AG09319 (cell line): ENCODE results near the gene UBE2F.
A peak's percentile ranks its signal among the peaks of the same experiment; 100 is the strongest.
"Not testable (repeated sequence)": the region's sequence is repeated elsewhere in the genome, so short reads cannot be mapped to it uniquely, and the experiment has no call there.

Experiments used
- DNase-seq: peaks from one replicate; pipeline ENCODE4 v3.0.0-alpha.2; 2010; ENCODE audit warnings: low read depth; ENCODE audit errors: extremely low read depth
- TF ChIP-seq, protein P1 (sequence below): IDR thresholded peaks from 2 replicates; pipeline ENCODE4 v1.5.1; 2011; ENCODE audit warnings: low read depth, mild to moderate bottlenecking, inconsistent platforms, low read length, moderate library complexity

The UBE2F gene

DNA sequence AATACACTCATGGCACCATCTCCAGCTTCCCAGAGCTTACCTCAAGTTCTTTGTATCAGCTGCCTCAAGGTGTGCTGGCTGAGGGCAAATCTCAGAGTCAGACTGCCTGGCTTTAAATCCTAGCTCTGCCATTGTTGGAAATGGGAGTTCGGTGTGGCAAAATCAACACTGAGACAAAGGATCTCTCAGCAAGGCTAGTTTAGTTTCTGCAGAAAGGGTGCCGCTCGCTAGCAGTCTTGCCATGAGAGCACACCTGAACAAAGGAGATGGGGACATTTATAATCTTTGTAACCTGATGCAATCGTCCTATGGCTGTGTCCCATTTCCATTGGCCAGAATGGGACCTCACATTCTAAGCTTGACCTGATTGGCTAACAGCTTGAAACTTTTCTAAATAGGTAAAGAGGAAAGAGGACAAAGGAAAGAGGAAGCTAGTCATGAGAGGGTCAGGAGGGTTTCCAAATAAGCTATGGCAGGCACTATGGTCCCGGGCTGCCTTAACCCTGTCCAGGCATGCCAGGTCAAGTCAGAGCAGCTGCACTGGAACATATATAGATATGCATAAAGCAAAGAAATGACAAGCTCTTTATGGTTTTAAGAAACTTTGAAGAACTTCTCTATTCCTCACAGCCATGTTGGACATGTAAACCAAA lies 4.3 kb upstream of the UBE2F start:
- DNase-seq: no peak
- TF ChIP-seq, protein P1, sequence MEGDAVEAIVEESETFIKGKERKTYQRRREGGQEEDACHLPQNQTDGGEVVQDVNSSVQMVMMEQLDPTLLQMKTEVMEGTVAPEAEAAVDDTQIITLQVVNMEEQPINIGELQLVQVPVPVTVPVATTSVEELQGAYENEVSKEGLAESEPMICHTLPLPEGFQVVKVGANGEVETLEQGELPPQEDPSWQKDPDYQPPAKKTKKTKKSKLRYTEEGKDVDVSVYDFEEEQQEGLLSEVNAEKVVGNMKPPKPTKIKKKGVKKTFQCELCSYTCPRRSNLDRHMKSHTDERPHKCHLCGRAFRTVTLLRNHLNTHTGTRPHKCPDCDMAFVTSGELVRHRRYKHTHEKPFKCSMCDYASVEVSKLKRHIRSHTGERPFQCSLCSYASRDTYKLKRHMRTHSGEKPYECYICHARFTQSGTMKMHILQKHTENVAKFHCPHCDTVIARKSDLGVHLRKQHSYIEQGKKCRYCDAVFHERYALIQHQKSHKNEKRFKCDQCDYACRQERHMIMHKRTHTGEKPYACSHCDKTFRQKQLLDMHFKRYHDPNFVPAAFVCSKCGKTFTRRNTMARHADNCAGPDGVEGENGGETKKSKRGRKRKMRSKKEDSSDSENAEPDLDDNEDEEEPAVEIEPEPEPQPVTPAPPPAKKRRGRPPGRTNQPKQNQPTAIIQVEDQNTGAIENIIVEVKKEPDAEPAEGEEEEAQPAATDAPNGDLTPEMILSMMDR: no peak

DNA sequence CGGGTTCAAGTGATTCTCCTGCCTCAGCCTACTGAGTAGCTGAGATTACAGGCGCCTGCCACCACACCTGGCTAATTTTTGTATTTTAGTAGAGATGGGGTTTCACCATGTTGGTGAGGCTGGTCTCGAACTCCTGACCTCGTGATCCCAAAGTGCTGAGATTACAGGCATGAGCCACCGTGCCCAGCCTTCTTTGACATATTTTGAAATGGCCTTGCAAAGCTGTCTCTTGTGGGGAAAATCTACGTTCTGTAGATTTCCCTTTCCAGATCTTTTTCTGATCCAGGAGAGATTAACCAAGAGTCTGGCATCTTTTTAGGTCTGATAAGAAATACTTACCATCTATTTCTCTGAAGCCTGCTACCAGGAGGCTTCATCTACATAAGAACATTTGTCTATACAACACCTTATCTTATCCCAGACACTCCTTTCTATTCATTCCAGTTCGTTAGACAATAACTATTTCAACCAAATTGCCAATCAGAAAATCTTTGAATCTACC lies 3.3 kb upstream of the UBE2F start:
- not testable (repeated sequence) for DNase-seq

DNA sequence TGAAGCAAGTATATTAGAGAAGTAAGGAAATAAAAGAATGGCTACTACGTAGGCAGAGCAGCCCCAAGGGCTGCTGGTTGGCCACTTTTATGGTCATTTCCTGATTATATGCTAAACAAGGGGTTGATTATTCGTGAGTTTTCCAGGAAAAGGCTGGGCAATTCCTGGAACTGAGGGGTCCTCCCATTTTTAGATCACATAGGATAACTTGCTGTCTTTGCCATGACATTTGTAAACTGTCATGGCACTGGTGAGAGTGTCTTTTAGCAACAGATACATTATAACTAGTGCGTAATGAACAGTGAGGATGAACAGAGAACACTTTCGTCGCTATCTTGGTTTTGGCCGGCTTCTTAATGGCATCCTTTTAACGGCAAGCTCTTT lies 2.6 kb upstream of the UBE2F start:
- TF ChIP-seq, protein P1: no peak
- DNase-seq: no peak

DNA sequence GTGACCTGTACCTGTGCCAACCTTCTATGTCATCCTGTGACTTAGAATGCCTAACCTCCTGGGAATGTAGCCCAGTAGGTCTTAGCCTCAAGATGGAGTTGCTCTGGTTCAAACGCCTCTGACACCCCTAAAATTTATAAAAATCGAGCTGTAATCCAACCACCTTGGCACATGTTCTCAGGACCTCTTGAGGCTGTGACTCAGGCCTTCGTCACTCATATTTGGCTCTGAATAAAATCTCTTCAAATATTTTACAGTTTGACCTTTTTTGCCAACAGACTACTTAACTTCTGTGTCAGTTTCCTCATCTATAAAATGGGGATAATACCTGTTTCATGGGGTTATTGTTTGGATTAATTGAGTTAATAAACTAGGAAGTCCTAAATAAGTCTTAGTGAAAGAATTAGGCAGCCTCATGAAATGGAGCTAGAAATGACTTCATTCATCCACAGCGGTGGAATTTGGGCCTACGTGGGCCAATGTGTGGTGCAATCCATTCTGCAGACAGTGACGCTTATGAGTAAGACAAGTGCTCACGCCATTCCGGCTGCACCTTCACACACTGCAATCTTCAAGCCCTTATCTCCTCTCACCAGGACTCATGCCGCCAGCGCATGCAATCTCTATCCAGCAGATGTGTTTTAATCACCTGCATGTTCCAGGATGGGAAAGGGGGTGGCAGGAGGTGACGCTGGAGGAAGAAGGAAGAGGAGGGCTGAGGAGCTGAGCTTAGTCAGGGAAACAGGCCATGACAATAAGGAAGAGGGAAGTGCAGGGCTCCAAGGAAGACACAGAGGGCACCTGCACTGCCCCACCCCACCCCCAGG lies 2.0 kb upstream of the UBE2F start:
- TF ChIP-seq, protein P1: no peak
- DNase-seq: no peak

DNA sequence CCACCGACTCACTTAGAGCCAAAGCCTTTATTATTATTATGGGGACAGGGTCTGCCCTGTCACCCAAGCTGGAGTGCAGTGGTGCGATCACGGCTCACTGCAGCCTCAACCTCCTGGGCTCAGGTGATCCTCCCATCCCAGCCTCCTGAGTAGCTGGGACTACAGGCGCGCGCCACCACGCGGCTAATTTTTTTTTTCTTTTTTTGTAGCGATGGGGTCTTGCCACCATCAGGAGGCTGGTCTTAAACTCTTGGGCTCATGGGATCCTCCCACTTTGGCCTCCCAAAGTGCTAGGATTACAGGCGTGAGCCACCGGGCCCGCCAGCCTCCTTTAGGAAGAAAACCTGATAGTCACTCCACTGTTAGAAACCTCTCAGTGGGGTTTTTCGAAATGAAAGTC lies 970 bp upstream of the UBE2F start:
- DNase-seq: not testable (repeated sequence)

DNA sequence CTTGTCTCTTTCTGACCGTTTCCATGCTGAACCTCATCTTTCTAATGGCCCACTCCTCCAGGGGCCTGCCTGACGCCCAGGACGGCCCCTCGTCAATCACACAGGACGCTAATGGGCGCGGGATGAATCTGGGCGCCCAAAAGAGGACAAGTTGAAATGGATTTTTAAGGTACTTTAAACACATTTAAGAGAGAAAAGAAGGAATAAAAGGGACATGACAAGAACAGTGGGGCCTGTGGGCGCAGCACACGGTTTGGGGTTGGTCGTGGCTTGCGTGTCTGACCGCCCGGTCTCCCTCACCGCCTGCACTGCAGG lies 607 bp upstream of the UBE2F start:
- TF ChIP-seq, protein P1: no peak
- DNase-seq: no peak

DNA sequence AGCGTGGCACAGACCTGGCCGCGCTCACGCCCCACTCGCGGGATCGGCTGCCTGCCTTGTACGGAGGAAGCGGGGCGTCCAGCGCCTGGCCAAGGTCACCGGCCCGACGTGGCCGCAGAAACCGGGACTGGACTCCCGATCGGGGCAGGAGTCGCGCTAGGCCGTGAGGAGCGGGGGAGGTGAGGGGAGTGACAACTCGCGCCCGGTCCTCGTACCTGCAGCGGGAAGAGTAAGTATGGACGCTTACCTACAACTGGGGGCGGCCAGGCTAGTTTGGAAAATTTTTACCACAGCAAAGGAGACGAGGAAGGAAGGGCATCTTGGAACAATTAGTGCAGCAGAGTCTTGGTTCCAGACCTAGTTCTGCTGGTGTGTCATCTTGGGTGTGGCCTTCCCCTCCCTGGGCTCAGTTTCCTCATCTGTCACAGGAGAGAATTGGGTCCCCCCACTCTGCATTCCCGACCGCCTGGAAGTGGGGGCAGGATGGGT lies 693 bp downstream of the UBE2F start:
- TF ChIP-seq, protein P1: no peak
- no peak for DNase-seq

DNA sequence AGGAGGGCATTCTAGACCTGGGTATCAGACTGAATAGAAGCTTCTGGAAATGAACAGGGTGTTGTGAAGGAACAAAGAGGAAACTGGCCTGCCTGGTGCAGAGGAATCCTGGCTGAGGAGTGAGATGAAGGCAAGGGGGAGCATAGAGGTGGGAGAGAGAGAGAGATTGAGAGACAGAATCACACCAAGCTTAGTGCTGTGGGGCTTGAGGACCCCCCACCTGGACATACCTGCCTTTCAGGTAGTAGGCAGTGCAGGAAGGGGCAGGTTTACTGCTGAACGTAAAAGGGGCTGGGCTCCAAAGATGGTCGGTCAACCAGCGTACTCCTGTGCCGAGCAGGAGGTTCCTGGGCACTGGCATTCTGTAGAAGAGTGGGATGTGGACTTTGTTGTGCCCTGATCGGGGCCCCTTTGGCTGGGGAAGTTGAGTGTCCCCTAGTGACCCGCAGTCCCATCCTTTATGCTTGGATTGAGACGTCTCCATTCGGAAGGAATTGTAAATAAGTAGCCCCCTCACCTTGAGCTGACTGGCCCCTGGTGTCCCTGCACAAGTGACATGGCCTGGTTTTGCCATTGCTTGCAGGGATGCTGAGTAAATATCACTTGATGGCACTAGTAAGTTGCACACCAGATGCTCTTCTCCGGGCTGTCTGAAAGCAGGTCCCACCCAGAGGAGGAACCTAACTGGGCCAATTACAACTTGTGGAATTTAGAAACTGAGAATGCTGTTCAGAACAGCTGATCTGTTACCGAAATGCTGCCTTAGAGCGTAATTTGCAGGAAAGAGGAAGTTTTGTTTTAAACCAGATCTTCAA lies 1.4 kb downstream of the UBE2F start:
- TF ChIP-seq, protein P1: no peak; the same call in 1 of the 2 replicates
- DNase-seq: peak; percentile 55
